ACC112 (cell line): ENCODE results near the gene RNF220.
A peak's percentile ranks its signal among the peaks of the same experiment; 100 is the strongest.

Source experiments
- H2AFZ ChIP-seq: fragments of 200-600 bp; sonication (generic); one replicate; pipeline ENCODE4 v1.6.0; 2017; ENCODE audit warnings: antibody characterized with exemption, low read length; ENCODE audit not compliant: unreplicated experiment
- H3K27ac ChIP-seq: fragments of 200-600 bp; sonication (generic); 2 replicates; pipeline ENCODE4 v1.5.1; 2014; ENCODE audit warnings: low read depth, mild to moderate bottlenecking, antibody characterized with exemption, low read length, moderate library complexity
- H3K27me3 ChIP-seq: fragments of 200-600 bp; sonication (generic); 2 replicates; pipeline ENCODE4 v1.6.1; 2014; ENCODE audit warnings: mild to moderate bottlenecking, antibody characterized with exemption, low read length, moderate library complexity, mixed read lengths; ENCODE audit not compliant: insufficient read depth
- H3K36me3 ChIP-seq: fragments of 200-600 bp; sonication (generic); 2 replicates; pipeline ENCODE4 v1.6.1; 2016; ENCODE audit warnings: mild to moderate bottlenecking, antibody characterized with exemption, low read length, moderate library complexity, mixed read lengths; ENCODE audit not compliant: insufficient read depth
- H3K4me1 ChIP-seq: fragments of 200-600 bp; sonication (generic); one replicate; pipeline ENCODE4 v1.6.1; 2016; ENCODE audit warnings: low read length, mixed read lengths; ENCODE audit not compliant: insufficient read depth, unreplicated experiment, control insufficient read depth
- H3K4me3 ChIP-seq: fragments of 200-600 bp; sonication (generic); 2 replicates; pipeline ENCODE4 v1.5.1; 2014; ENCODE audit warnings: mild to moderate bottlenecking, low read depth, low read length
- H3K79me2 ChIP-seq: fragments of 200-600 bp; sonication (generic); one replicate; pipeline ENCODE4 v1.6.0; 2016; ENCODE audit warnings: low read length; ENCODE audit not compliant: control insufficient read depth, unreplicated experiment, insufficient read depth

Gene RNF220

DNA sequence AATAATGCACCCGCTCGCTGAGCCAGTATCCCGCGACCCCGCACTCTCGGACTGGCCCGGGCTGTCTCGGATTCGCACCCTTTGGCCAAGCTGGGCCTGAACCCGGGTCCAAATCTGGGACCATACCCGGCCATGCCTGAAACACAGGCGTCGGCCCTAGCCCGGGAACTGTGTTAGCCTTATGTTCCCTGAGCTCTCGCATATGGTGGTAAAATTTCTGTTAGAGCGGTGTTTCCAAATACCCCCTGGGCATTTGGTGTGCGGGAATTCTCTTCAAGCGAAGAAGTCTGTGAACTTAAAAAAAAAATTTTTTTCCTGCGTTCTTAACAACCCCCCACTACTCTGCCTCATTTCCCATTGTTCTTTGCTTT lies 3.1 kb downstream of the RNF220 start:
- no peak overlapping the region for H3K4me3 ChIP-seq
- H3K27ac ChIP-seq: no peak overlapping the region
- no peaks in the 10 kb centered on the region for H3K79me2 ChIP-seq
- no peaks in the 10 kb centered on the region for H3K36me3 ChIP-seq
- H2AFZ ChIP-seq: no peak overlapping the region
- peaks cover 86% of the 10 kb centered on the region for H3K27me3 ChIP-seq
- H3K4me1 ChIP-seq: peaks cover 14% of the 10 kb centered on the region

DNA sequence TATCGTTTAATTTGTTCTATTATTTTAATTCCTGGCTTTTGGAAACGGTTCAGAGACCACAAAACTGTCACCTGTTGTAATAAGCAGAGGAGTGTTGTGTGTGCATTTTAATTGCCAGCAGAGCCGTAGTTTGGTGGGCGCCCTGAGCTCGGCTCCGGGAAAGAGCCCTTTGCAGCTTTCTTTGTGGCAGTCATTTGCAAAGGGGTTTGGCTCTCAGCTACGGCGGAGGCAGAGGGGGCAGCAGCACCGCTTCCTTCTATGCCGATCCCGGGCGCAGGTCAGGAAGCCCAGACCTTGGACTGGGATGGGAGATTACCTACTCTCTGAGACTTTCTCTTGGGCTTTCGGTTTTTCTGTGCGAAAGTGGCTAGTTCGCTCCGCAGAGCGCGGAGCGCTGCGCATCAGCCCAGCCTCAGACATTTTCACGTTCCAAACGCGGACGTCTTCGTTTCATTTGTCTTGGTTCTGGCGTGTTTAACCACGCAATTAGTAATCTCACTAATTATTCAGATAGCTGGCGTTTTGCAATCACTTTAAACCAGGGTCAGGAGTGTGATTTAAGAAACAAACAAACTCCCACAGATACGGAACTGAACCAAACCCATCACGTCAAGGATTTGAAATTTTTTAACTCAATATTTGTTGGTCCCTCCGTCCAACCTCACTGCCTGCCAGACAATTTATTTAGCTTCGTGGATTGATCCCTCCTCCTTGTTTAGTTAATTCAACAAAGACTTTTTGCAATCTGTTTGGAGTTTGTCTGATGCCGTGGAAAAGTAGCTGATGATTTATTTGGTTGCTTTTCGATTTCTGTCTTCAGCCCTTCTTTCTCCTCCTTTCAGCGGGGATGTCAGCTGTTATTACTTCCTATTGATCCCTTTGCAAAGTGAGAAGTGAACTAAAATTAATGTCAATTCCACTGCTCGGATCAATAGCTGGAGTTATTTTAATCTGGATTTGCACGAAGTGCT lies 3.9 kb downstream of the RNF220 start:
- Histone ChIP-seq H3K4me1 (peaks cover 14% of the 10 kb centered on the region), H3K4me3 (no peak overlapping the region), H3K36me3 (no peaks in the 10 kb centered on the region), H2AFZ (no peak overlapping the region), H3K79me2 (no peaks in the 10 kb centered on the region), H3K27me3 (peaks cover 92% of the 10 kb centered on the region), H3K27ac (no peak overlapping the region)

DNA sequence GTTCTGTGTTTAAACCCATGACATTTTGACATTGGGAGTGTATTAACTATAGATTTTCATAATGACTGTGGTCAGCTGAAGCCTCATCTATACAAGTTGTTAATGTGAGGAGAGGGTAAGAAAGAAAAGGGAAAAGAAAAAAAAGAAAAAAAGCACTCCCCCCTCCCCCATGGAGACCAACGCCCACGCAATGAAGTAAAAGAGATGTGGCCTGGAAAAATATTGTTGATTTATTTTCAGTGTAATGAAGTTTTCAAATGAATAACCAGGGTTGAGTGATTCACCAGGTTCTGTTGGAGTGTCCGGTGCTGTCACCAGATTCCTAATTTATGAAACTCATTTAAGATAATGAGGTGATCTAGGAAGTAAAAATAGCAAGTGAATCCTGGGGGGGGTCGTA lies 4.7 kb downstream of the RNF220 start:
- H3K4me1 ChIP-seq: peaks cover 14% of the 10 kb centered on the region
- no peaks in the 10 kb centered on the region for H3K36me3 ChIP-seq
- H2AFZ ChIP-seq: no peak overlapping the region
- peaks cover 100% of the 10 kb centered on the region for H3K27me3 ChIP-seq
- no peaks in the 10 kb centered on the region for H3K79me2 ChIP-seq
- no peak overlapping the region for H3K27ac ChIP-seq
- no peak overlapping the region for H3K4me3 ChIP-seq

DNA sequence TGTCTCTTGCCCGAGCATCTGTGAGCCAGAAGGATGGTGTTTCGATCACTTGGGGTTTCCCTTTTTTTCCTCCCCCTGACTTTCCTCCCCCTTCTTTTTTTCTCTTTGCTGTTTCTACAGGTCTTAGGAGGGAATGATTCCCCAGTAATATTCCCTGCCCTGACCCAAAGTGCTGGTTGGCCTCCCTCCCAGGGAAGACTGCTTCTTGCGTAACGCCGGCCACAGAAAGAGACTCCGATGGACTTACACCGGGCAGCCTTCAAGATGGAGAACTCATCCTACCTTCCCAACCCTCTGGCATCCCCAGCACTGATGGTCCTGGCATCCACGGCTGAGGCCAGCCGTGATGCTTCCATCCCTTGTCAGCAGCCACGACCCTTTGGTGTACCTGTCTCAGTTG lies 6.8 kb downstream of the RNF220 start:
- Histone ChIP-seq H3K36me3 (no peaks in the 10 kb centered on the region), H3K79me2 (no peaks in the 10 kb centered on the region), H3K4me3 (no peak overlapping the region), H3K27ac (no peak overlapping the region), H3K27me3 (peaks cover 99% of the 10 kb centered on the region), H2AFZ (no peak overlapping the region), H3K4me1 (peaks cover 4% of the 10 kb centered on the region)

DNA sequence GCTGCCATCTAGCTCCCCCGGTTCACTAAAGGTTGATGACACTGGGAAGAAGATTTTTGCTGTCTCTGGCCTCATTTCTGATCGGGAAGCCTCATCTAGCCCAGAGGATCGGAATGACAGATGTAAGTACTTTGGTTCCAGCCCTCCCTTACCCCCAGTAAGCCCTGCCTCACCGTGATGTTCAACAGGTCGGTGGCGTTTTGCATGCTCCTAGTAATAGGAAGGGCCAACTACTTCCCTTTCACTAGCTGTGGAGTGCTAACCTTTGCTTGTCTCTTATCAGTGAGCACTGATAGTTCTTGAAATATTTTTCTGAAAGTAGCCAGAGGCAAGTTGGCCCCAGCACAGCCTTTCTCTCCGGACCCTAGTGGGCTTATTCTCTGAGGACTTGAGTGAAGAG lies 7.5 kb downstream of the RNF220 start:
- no peaks in the 10 kb centered on the region for H3K4me1 ChIP-seq
- no peak overlapping the region for H3K27ac ChIP-seq
- peaks cover 99% of the 10 kb centered on the region for H3K27me3 ChIP-seq
- H2AFZ ChIP-seq: no peak overlapping the region
- no peaks in the 10 kb centered on the region for H3K36me3 ChIP-seq
- H3K4me3 ChIP-seq: no peak overlapping the region
- no peaks in the 10 kb centered on the region for H3K79me2 ChIP-seq

DNA sequence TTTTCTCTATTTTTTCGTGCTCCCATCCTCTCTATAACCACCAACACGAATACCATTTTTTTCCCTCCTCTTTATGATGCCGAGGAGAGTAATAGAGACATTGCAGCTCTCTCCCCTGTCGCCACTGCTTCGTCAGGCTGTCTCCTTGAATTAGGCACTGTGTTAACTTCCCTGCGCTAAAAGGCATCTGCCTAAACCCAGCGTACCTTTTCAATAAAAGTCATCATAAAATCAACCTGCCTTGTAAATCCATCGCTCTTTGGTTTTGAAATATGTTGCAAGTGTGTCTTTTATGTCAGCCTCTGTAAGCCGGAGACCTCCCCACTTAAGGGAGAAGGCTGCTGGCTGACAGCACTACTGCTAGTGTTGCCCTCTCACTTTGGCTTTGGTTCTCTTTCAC lies 8.7 kb downstream of the RNF220 start:
- Histone ChIP-seq H3K79me2 (no peaks in the 10 kb centered on the region), H3K4me3 (no peak overlapping the region), H3K4me1 (no peaks in the 10 kb centered on the region), H3K27me3 (peaks cover 99% of the 10 kb centered on the region), H2AFZ (no peak overlapping the region), H3K27ac (no peak overlapping the region), H3K36me3 (no peaks in the 10 kb centered on the region)

DNA sequence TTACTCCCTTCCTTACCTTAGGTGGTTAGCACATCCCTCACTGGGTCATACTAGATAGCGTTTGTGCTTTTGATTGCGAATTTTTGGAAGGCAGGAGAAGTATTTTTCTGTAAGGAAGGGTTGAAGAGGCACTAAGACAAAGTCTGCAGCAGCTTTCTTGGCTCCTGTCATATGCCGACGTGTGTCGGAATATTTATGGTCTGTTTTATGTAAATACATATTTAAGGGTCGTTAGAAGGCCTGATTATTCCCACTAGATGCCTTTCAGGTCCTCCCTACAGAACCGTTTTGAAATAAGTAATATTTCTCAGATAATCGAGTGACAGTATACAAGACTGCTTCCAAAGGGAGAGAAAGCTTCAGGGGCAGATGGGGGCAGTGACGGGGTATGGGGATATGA lies 10.0 kb downstream of the RNF220 start:
- Histone ChIP-seq H3K36me3 (no peaks in the 10 kb centered on the region), H3K79me2 (no peaks in the 10 kb centered on the region), H2AFZ (no peak overlapping the region), H3K4me3 (no peak overlapping the region), H3K4me1 (no peaks in the 10 kb centered on the region), H3K27me3 (peaks cover 99% of the 10 kb centered on the region), H3K27ac (no peak overlapping the region)

DNA sequence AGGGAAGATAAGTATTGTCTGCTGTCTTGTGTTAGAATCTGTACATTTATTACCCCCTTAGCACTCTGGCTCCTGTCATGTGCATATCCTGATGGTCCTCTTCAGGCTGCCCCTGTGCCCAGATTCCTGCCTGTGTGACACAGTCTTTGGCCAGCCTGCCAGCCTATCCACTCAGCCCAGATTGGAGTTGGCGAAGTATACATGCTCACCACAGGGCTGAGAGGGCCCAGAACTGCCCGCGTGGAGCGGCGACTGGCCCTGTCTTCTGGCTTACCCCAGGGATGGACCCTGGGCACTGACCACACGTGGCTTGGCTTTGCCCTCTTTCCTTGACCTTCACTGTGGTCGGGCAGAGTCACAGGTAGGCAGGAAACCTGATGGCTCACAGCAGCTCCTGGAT lies 11.4 kb downstream of the RNF220 start:
- Histone ChIP-seq H3K4me1 (no peaks in the 10 kb centered on the region), H3K27me3 (peaks cover 98% of the 10 kb centered on the region), H3K36me3 (no peaks in the 10 kb centered on the region), H3K4me3 (no peak overlapping the region), H3K79me2 (no peaks in the 10 kb centered on the region), H3K27ac (no peak overlapping the region), H2AFZ (no peak overlapping the region)

DNA sequence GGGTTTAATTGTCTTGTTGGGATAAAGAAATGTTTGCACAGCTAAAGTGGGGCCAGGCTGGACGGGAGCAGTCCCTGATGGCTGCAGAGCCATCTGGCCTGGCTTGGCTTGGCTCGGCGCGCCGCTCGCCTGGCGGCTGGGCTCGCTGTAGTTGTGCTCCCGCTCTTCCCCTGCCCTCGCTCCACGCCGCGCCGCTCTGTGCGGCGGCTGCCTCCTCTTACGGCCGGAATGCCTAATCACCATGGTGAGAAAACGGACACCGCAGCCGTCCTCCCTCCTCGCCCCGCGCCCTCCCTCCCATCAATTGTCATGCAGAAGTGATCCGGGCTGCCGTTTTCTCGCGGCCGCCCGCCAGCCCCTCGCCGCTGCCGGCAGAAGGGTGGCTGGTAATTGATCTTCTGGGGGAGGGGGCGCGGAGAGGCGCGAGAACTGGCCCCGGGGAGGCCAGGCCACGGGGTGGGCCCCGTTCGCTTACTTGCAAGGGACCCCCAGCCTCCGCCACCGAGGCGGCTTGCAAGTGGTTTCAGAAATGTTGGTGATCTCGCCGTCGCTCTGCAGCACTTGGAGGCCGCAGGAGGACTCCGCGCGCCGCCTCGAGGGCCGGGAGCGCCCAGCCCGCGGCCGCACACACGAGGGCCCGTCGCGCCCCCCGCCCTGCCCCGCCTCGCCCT lies 12.4 kb downstream of the RNF220 start:
- H3K4me3 ChIP-seq: peak overlapping the region; percentile 22; the same call in 1 of the 2 replicates

DNA sequence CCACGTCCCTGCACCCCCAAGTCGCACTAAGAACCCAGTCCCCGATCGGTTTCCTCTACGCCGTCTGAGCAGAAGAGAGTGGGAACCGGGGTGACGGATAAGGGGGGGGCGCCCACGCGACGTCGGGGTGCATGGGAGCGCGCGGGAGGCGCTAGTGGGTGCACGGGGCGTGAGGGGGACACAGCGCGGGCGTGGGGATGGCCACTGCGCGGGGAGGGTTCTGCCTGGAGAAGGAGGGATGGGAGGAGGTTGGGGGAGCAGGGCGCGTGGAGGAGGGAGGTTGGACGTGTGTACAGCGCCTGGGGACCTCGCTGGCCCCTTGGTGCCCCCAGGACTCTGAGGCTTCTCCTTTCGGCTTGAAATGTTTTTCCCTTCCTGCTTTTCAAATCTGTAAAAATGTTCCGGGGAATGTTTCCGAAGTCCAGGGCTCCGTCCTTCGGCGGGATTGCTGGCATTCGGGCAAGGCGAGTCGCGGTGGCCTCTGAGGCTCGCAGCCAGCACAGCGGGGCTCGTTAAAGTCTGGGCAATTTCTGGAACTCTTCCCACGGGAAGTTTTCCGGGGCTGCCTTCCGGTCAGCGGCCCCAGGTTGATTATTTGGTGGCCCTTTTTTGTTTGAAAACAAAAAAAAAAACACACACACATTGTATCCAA lies 13.1 kb downstream of the RNF220 start:
- Histone ChIP-seq H2AFZ (no peak overlapping the region), H3K36me3 (no peaks in the 10 kb centered on the region), H3K27ac (no peak overlapping the region), H3K27me3 (peaks cover 86% of the 10 kb centered on the region), H3K4me3 (0 out of 2 replicates have a peak overlapping the region, but pooled peaks have one; percentile 22), H3K79me2 (no peaks in the 10 kb centered on the region), H3K4me1 (no peaks in the 10 kb centered on the region)

More for the DNA sequence above, 12.4 kb downstream of the RNF220 start:
- Histone ChIP-seq H3K27ac (no peak overlapping the region), H3K27me3 (peaks cover 93% of the 10 kb centered on the region), H3K36me3 (no peaks in the 10 kb centered on the region), H2AFZ (no peak overlapping the region), H3K4me1 (no peaks in the 10 kb centered on the region), H3K79me2 (no peaks in the 10 kb centered on the region)
